Measurements from ENCODE around the gene SMAD9. TPM values are rescaled to one million over a fixed set of nuclear protein-coding genes. Genes with fewer than 3 reads are reported as not detected.

The SMAD9 gene
- total and polyA plus RNA-seq, 4 donors: 2.5 to 35.0 (median 6.2) TPM

DNA sequence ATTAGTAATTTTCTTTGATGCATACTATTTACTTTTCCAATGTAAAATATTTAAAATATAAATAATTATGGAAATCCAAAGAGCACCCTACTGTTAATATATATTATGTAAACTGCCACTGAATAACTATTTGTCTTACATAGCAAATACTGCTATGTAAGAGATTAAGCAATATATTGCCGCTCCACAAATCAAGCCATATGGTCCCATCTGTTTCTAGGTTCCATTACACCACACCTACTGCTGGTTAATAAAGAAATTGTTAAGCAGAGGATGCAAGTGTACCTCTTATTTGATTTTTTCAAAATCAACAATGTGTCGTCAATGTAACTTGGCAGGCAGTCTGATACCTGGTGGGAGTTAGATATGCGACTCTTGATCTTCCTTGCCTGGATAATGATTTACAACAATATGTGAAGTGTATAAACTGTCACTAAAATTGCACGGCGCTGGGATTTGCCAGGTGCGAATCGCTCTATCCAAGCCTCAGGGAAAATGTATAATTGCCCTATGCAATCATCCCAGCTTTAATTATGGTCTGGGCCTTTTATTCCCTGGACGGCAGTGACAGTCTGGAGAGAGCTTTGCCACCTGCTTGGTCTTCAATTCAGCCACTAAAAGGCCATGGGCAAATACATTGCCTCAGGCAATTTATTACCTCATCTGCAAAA, 16.0 kb downstream of the SMAD9 start:
- no peak overlapping the region for H3K27ac ChIP-seq (ENCODE audit: low read depth in 1 of 2, low read length in 1 of 2)
- DNase-seq (no peak), ATAC-seq (ENCODE audit: insufficient read depth, low FRiP score) (no peak)
- no peaks in the 10 kb centered on the region for H3K4me1 ChIP-seq (ENCODE audit: control insufficient read depth in 5 of 5, insufficient read depth in 5 of 5, low read length in 5 of 5)
- no peaks in the 10 kb centered on the region for H3K27me3 ChIP-seq (ENCODE audit: control insufficient read depth in 3 of 3, insufficient read depth in 3 of 3, low read length in 2 of 3)
- TF ChIP-seq, protein P1, sequence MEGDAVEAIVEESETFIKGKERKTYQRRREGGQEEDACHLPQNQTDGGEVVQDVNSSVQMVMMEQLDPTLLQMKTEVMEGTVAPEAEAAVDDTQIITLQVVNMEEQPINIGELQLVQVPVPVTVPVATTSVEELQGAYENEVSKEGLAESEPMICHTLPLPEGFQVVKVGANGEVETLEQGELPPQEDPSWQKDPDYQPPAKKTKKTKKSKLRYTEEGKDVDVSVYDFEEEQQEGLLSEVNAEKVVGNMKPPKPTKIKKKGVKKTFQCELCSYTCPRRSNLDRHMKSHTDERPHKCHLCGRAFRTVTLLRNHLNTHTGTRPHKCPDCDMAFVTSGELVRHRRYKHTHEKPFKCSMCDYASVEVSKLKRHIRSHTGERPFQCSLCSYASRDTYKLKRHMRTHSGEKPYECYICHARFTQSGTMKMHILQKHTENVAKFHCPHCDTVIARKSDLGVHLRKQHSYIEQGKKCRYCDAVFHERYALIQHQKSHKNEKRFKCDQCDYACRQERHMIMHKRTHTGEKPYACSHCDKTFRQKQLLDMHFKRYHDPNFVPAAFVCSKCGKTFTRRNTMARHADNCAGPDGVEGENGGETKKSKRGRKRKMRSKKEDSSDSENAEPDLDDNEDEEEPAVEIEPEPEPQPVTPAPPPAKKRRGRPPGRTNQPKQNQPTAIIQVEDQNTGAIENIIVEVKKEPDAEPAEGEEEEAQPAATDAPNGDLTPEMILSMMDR (IDR thresholded peaks at IDR 0.05; ENCODE audit: control extremely low read depth, extremely low read depth): no peak
- H3K4me3 ChIP-seq: no peak overlapping the region
- peaks cover 0 to 3% (median 0%) of the 10 kb centered on the region in 4 donors for H3K36me3 ChIP-seq (ENCODE audit: control insufficient read depth in 4 of 4, insufficient read depth in 4 of 4, low read length in 4 of 4)
- no peak overlapping the region for H3K9ac ChIP-seq (ENCODE audit: insufficient read depth in 1 of 2, low read length in 2 of 2)
- peaks cover 0 to 5% (median 0%) of the 10 kb centered on the region in 4 donors for H3K9me3 ChIP-seq (ENCODE audit: control insufficient read depth in 4 of 4, insufficient read depth in 3 of 4, low read length in 3 of 4)
- 90 to 97% methylated on average over 8 of the region's 8 CpGs for WGBS, 2 donors

DNA sequence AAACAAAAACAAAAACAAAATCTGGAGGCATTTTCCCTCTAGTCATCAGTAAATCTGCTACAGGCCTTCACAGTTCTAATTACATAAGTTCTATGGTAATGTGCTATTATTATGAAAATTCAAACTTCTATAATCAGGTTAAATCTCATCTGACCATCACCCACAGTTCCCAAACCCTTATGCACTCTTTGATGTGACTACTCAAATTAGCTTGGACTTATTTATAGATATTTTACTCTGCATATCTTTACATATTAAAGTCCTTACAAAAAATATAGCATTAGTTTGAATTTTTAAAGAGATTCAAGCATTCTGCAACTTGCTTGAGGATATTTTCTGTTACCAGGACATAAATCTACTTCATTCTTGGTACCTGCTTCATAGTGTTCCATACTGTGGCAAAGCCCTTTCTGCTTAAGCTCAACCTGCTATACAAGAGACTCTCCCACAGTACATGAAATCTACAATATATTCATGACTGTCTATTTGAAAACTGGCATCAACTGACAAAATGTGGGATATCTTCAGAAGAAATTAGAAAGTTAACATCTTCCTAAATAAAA, 22.9 kb downstream of the SMAD9 start:
- Histone ChIP-seq H3K9ac (ENCODE audit: insufficient read depth in 1 of 2, low read length in 2 of 2) (no peak overlapping the region), H3K36me3 (ENCODE audit: control insufficient read depth in 4 of 4, insufficient read depth in 4 of 4, low read length in 4 of 4) (peaks cover 0 to 3% (median 0%) of the 10 kb centered on the region in 4 donors), H3K27me3 (ENCODE audit: control insufficient read depth in 3 of 3, insufficient read depth in 3 of 3, low read length in 2 of 3) (no peaks in the 10 kb centered on the region), H3K27ac (ENCODE audit: low read depth in 1 of 2, low read length in 1 of 2) (no peak overlapping the region), H3K4me3 (no peak overlapping the region), H3K9me3 (ENCODE audit: control insufficient read depth in 4 of 4, insufficient read depth in 3 of 4, low read length in 3 of 4) (peaks cover 0 to 6% (median 0%) of the 10 kb centered on the region in 4 donors), H3K4me1 (ENCODE audit: control insufficient read depth in 5 of 5, insufficient read depth in 5 of 5, low read length in 5 of 5) (peaks cover 0 to under 1% (median 0%) of the 10 kb centered on the region in 5 donors)
- ATAC-seq (ENCODE audit: insufficient read depth, low FRiP score) (no peak), DNase-seq (no peak)
- TF ChIP-seq, protein P1 (IDR thresholded peaks at IDR 0.05; ENCODE audit: control extremely low read depth, extremely low read depth): no peak

DNA sequence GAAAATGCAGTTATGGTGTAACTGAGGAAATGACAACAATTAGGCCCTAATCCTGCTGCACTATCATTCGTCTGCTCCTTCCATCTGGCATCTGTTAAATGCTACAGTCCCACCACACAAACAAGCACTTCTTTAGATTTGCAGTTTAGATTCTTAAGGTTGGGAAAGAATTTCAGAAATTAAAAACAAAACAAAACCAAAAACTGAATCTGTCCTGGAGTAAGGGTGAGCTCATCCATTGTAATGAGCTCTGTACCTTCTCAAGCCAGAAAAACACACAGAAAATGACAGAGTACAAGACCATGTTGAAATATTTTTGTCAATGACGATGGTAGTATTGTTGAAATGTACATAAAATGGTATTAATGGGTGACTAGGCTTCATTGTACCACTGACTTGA, 28.3 kb downstream of the SMAD9 start:
- DNase-seq: no peak
- peaks cover 0 to 13% (median 3%) of the 10 kb centered on the region in 5 donors for H3K4me1 ChIP-seq (ENCODE audit: control insufficient read depth in 5 of 5, insufficient read depth in 5 of 5, low read length in 5 of 5)
- TF ChIP-seq, protein P1 (IDR thresholded peaks at IDR 0.05; ENCODE audit: control extremely low read depth, extremely low read depth): no peak
- H3K4me3 ChIP-seq: no peak overlapping the region
- no peaks in the 10 kb centered on the region for H3K9me3 ChIP-seq (ENCODE audit: control insufficient read depth in 4 of 4, insufficient read depth in 3 of 4, low read length in 3 of 4)
- no peaks in the 10 kb centered on the region for H3K36me3 ChIP-seq (ENCODE audit: control insufficient read depth in 4 of 4, insufficient read depth in 4 of 4, low read length in 4 of 4)
- no peak overlapping the region for H3K27ac ChIP-seq (ENCODE audit: low read depth in 1 of 2, low read length in 1 of 2)
- ATAC-seq (ENCODE audit: insufficient read depth, low FRiP score): no peak
- no peaks in the 10 kb centered on the region for H3K27me3 ChIP-seq (ENCODE audit: control insufficient read depth in 3 of 3, insufficient read depth in 3 of 3, low read length in 2 of 3)
- 78% methylated on average over 2 of the region's 2 CpGs for WGBS, 2 donors
- H3K9ac ChIP-seq (ENCODE audit: insufficient read depth in 1 of 2, low read length in 2 of 2): no peak overlapping the region

All from lung (tissue), 12 donors.